ENCODE data around the gene MPRIP.

- TF ChIP-seq CTCF (conservative IDR thresholded peaks at IDR 0.05) (no peak), ZFX (IDR thresholded peaks at IDR 0.05) (no peak)
Observed at GRCh38 chr17:17112628-17113200, 70.5 kb downstream of the MPRIP start.
